PFSK-1 (cell line): ENCODE measurements around the gene NME4.

ENCODE experiments used
- REST ChIP-seq, 2 experiments: IDR thresholded peaks; 2 replicates each; pipeline versions ENCODE4 v1.6.1 to v1.8.0; 2011 to 2012; ENCODE audit warnings: low read depth in 2 of 2, low read length in 2 of 2, control low read depth in 1 of 2, inconsistent platforms in 1 of 2, mild to moderate bottlenecking in 1 of 2, moderate library complexity in 1 of 2; ENCODE audit not compliant: insufficient read depth in 1 of 2
- TAF1 ChIP-seq: IDR thresholded peaks from 2 replicates; pipeline ENCODE4 v1.6.1; 2012; ENCODE audit warnings: low read length, control low read depth, borderline replicate concordance; ENCODE audit not compliant: insufficient read depth

GRCh38 chr16:427250-427649 is 30.3 kb downstream of the NME4 start:
- TF ChIP-seq TAF1 (no peak), REST (IDR thresholded peaks at IDR 0.05; ENCODE audit: insufficient read depth in 1 of 2, low read depth in 2 of 2, low read length in 2 of 2) (no peak)
